Stromal cell of bone marrow (primary cell): ENCODE results near the gene ANKRD65.

Source experiments
- DNase-seq: peaks from one replicate; pipeline ENCODE4 v3.0.0-alpha.2; 2012; ENCODE audit warnings: low read depth

ANKRD65 gene

GRCh38 chr1:1441002-1441888 lies 20.2 kb upstream of the ANKRD65 start:
- no peak for DNase-seq

- no peak for DNase-seq
Measured at GRCh38 chr1:1440262-1441001, 19.4 kb upstream of the ANKRD65 start.

- DNase-seq = no peak
Measured at GRCh38 chr1:1439546-1440261, 18.6 kb upstream of the ANKRD65 start.

GRCh38 chr1:1438531-1439381 lies 17.7 kb upstream of the ANKRD65 start:
- no peak for DNase-seq

DNA sequence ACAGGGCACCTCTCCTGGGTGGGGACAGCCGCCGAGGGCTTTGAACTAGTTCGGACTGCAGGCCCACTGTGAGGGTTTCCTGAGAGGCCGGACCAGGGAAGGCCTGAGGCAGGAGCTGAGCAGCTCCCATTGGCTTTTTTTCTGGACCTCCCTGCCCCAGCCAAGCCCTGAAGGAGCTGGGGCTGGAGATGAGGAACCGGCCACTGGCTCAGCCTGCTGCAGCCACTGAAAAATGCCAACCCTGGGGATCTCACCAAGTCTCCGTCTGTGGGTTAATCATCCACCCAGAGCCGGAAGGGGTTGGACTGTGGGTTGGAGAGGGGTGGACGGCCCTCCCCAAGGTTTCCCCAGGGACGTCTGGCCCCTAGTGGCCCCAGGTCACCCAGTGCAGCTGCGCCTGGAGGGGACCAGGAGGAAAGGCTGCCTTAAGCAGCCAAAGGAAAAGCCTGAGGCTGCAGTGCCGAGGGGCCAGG lies 16.9 kb upstream of the ANKRD65 start:
- DNase-seq = no peak

GRCh38 chr1:1437033-1437903 lies 16.2 kb upstream of the ANKRD65 start:
- no peak for DNase-seq

DNA sequence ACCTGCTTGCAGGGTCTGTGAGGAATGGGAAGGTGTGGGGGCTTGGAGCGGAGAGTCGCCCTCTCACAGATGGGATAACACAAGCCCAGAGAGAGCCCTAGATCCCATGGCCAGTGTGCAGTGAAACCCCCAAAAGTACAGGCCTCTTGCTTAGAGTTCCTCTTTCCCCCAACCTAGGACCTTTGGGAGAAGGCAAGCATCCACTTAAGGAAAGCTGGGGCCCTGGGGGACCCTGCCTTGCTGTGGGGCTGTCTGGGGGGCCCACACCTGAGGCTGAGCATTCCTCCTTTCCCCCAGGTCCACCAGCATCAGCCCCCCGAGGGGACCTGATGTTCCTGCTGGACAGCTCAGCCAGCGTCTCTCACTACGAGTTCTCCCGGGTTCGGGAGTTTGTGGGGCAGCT lies 15.6 kb upstream of the ANKRD65 start:
- DNase-seq = no peak

GRCh38 chr1:1435911-1436629 lies 15.0 kb upstream of the ANKRD65 start:
- no peak for DNase-seq

GRCh38 chr1:1435106-1435903 lies 14.2 kb upstream of the ANKRD65 start, which contains the start of gene VWA1:
Gene VWA1, plus strand, starts transcription at chr1:1435690. Its CDS starts 59 bp downstream, at chr1:1435749.
- no peak for DNase-seq

GRCh38 chr1:1434824-1435105 lies 13.7 kb upstream of the ANKRD65 start:
- DNase-seq = no peak

GRCh38 chr1:1434131-1434823 lies 13.2 kb upstream of the ANKRD65 start:
- no peak for DNase-seq

DNA sequence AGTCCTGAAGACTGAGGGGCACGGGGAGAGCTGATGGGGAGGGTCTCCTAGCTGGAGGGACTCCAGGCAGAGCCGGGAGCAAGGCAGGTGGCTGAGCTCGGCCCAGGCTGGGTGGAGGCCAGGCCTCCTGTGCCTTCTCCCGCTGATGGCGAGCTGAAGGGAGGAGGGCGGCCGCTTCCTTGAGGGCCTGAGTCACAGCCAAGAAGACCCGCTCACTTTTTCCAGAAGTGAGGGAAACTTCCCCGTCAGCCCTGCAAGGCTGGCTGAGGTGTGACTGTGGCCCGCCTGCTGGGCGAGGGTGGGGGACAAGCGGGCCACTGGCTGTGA lies 12.7 kb upstream of the ANKRD65 start:
- peak; percentile 25 for DNase-seq

GRCh38 chr1:1432951-1433803 lies 12.1 kb upstream of the ANKRD65 start:
- DNase-seq = no peak

DNA sequence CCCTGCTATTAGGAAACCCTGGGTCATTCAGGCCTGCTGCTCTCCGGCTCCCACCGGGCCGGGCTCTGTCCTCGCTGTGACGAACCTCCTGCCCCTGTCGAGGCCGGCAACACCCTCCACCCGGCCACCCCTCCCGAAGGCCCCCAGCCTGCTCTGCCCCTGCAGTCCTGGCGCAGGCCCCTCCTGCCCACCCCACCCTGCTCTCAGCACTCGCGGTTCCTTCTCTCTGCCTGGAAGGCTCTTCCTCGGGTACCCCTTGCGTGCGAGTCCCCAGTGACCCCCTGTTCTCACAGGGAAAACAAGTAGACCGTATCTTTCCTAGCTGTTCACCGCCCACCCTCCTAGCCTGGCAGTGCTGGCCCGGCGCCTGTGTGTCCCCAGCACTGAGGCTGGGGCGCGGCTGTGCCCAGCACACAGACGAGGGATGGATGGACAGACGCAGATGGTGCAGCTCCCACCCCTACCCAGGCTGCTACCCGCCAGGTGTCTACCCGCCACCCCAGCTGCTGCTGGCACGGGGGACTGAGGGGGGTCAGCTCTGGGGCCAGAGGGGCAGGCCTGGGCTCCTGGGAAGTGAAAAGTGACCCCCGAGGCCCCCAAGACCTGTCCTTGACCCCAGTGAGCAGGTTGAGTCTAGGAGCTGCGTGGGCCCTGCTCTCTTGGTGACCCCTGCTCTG lies 11.3 kb upstream of the ANKRD65 start:
- DNase-seq = no peak

GRCh38 chr1:1431845-1432273 lies 10.8 kb upstream of the ANKRD65 start:
- no peak for DNase-seq

GRCh38 chr1:1430992-1431844 lies 10.1 kb upstream of the ANKRD65 start:
- DNase-seq = no peak
